Activated CD8-positive, alpha-beta T cell treated with anti-CD3 and anti-CD28 coated beads for 36 hours (primary cell): ENCODE data around the gene HMCN2. TPM values are rescaled to one million over a fixed set of nuclear protein-coding genes. Genes with fewer than 3 reads are reported as not detected.

Experiments used
- ATAC-seq: fragments of 200-7000 bp; cut with Tn5 transposase; one replicate; pipeline ENCODE4 v1.10.0; 2021; ENCODE audit warnings: mild to moderate bottlenecking, moderate library complexity
- CTCF ChIA-PET: fragments of 350-600 bp; sonication (Branson Sonifier 250); formaldehyde crosslinking; loops from one replicate; lab custom pipeline; 2021; ENCODE audit warnings: antibody characterized with exemption; lab: Charles Lee
- POLR2A ChIA-PET: fragments of 350-600 bp; sonication (Branson Sonifier 250); formaldehyde crosslinking; loops from one replicate; lab custom pipeline; 2021; ENCODE audit warnings: antibody characterized with exemption; lab: Charles Lee
- DNase-seq: peaks from one replicate; pipeline ENCODE4 v3.0.0-alpha.2; 2020
- H3K27ac Mint-ChIP-seq: one replicate; pipeline ENCODE4 v1.8.0; 2021; ENCODE audit warnings: mild to moderate bottlenecking, mixed read lengths
- H3K27me3 Mint-ChIP-seq: one replicate; pipeline ENCODE4 v1.8.0; 2021; ENCODE audit warnings: mixed read lengths
- H3K36me3 Mint-ChIP-seq: one replicate; pipeline ENCODE4 v1.8.0; 2021; ENCODE audit warnings: low read depth, mixed read lengths
- H3K4me1 Mint-ChIP-seq: one replicate; pipeline ENCODE4 v1.8.0; 2021; ENCODE audit warnings: low read depth, mixed read lengths
- H3K4me3 Mint-ChIP-seq: one replicate; pipeline ENCODE4 v1.8.0; 2021; ENCODE audit warnings: mild to moderate bottlenecking, moderate library complexity, mixed read lengths
- H3K9me3 Mint-ChIP-seq: one replicate; pipeline ENCODE4 v1.8.0; 2021; ENCODE audit warnings: mixed read lengths
- CTCF ChIP-seq: fragments of 200-600 bp; IDR thresholded peaks from one replicate; pipeline ENCODE4 v1.8.0; 2022; ENCODE audit warnings: antibody characterized with exemption, mild to moderate bottlenecking
- intact Hi-C: fragments of 100-400 bp; cut with micrococcal nuclease; formaldehyde crosslinking; loops from one replicate; pipeline ENCODE4 v1.10.0; 2022
- total RNA-seq, 2 experiments: library from RNA; stranded (reverse); gene quantifications; one replicate each; pipeline ENCODE4 v1.2.3, GENCODE V29; 2021

The HMCN2 gene
- total RNA-seq, 2 experiments from 2014 or later: not detected

- H3K27me3 Mint-ChIP-seq: no peaks in the 10 kb centered on the region
- peaks cover 11% of the 10 kb centered on the region for H3K36me3 Mint-ChIP-seq
- ChIA-PET POLR2A (interaction anchor here (1.8 kb wide), 1 partner anchor 16 kb away, joined by 3 read pairs; no protein-coding TSS in a partner anchor), CTCF (interaction anchor here (1.8 to 2.0 kb wide), 2 partner anchors 16 to 124 kb away, joined by 4 to 8 read pairs; no protein-coding TSS in a partner anchor)
- no peak for DNase-seq
- ATAC-seq: no peak
- no peak overlapping the region for H3K4me3 Mint-ChIP-seq
- TF ChIP-seq CTCF: no peak
- H3K9me3 Mint-ChIP-seq: peaks cover 8% of the 10 kb centered on the region
- H3K27ac Mint-ChIP-seq: no peak overlapping the region
- intact Hi-C loops: no loop called here
- no peaks in the 10 kb centered on the region for H3K4me1 Mint-ChIP-seq
Observed at GRCh38 chr9:130230631-130231030, 34.9 kb upstream of the HMCN2 start.

GRCh38 chr9:130232899-130233586 lies 32.5 kb upstream of the HMCN2 start:
- H3K27me3 Mint-ChIP-seq: no peaks in the 10 kb centered on the region
- ATAC-seq (no peak), DNase-seq (no peak)
- peaks cover 4% of the 10 kb centered on the region for H3K4me1 Mint-ChIP-seq
- ChIA-PET CTCF (no interaction called here), POLR2A (no interaction called here)
- no peak overlapping the region for H3K4me3 Mint-ChIP-seq
- no peak overlapping the region for H3K27ac Mint-ChIP-seq
- H3K9me3 Mint-ChIP-seq: no peaks in the 10 kb centered on the region
- H3K36me3 Mint-ChIP-seq: peaks cover 6% of the 10 kb centered on the region
- intact Hi-C loops: no loop called here
- no peak for TF ChIP-seq CTCF

GRCh38 chr9:130233587-130233945 lies 32.0 kb upstream of the HMCN2 start:
- TF ChIP-seq CTCF: no peak
- CTCF ChIA-PET: no interaction called here
- no peak overlapping the region for H3K27ac Mint-ChIP-seq
- intact Hi-C loops: no loop called here
- H3K4me3 Mint-ChIP-seq: no peak overlapping the region
- no peak for ATAC-seq
- POLR2A ChIA-PET: no interaction called here
- H3K9me3 Mint-ChIP-seq: no peaks in the 10 kb centered on the region
- H3K36me3 Mint-ChIP-seq: peaks cover 6% of the 10 kb centered on the region
- peaks cover 6% of the 10 kb centered on the region for H3K4me1 Mint-ChIP-seq
- no peaks in the 10 kb centered on the region for H3K27me3 Mint-ChIP-seq
- DNase-seq: no peak

- TF ChIP-seq CTCF: no peak
- H3K4me1 Mint-ChIP-seq: peaks cover 11% of the 10 kb centered on the region
- H3K4me3 Mint-ChIP-seq: no peak overlapping the region
- DNase-seq (no peak), ATAC-seq (no peak)
- intact Hi-C loops: loop anchor here (5.0 kb wide), 1 partner anchor 107 kb away; no protein-coding TSS in a partner anchor
- CTCF ChIA-PET: interaction anchor here (2.6 kb wide), 1 partner anchor 126 kb away, joined by 45 read pairs; no protein-coding TSS in a partner anchor
- peaks cover 3% of the 10 kb centered on the region for H3K36me3 Mint-ChIP-seq
- POLR2A ChIA-PET: interaction anchor here (0.6 kb wide), 1 partner anchor 173 kb away, joined by 3 read pairs; no protein-coding TSS in a partner anchor
- no peaks in the 10 kb centered on the region for H3K9me3 Mint-ChIP-seq
- H3K27ac Mint-ChIP-seq: no peak overlapping the region
- no peaks in the 10 kb centered on the region for H3K27me3 Mint-ChIP-seq
Observed at GRCh38 chr9:130234340-130235260, 31.0 kb upstream of the HMCN2 start.
